ENCODE measurements around the gene CEP68.

CEP68 gene

GRCh38 chr2:65113229-65113628 lies 57.0 kb downstream of the CEP68 start:
- H3K4me3 ChIP-seq (ENCODE audit: low read depth, low read length), result no peak overlapping the region
- no peak for DNase-seq (ENCODE audit: low read depth, low spot score)
- ChIA-PET POLR2A (interaction anchor here (1.0 to 1.7 kb wide), 2 partner anchors 9 to 17 kb away, joined by 3 to 5 read pairs; partner anchors contain the start of gene RAB1A), CTCF (interaction anchor here (1.2 kb wide), 1 partner anchor 11 kb away, joined by 3 read pairs; no protein-coding TSS in a partner anchor)
- no peak for TF ChIP-seq CTCF (IDR thresholded peaks at IDR 0.05; ENCODE audit: insufficient read depth, low read length, missing control alignments)

GRCh38 chr2:65113816-65114215 lies 57.6 kb downstream of the CEP68 start:
- no peak overlapping the region for H3K4me3 ChIP-seq (ENCODE audit: low read depth, low read length)
- ChIA-PET CTCF (interaction anchor here (0.7 to 1.5 kb wide), 5 partner anchors 10 to 73 kb away, joined by 3 to 4 read pairs (median 3); partner anchors contain the start of gene RAB1A), POLR2A (interaction anchor here (1.0 kb wide), 1 partner anchor 9 kb away, joined by 3 read pairs; no protein-coding TSS in a partner anchor)
- no peak for DNase-seq (ENCODE audit: low read depth, low spot score)
- TF ChIP-seq CTCF (IDR thresholded peaks at IDR 0.05; ENCODE audit: insufficient read depth, low read length, missing control alignments), result no peak

GRCh38 chr2:65114921-65115320 lies 58.7 kb downstream of the CEP68 start:
- ChIA-PET POLR2A (no interaction called here), CTCF (interaction anchor here (1.2 to 1.5 kb wide), 2 partner anchors 15 to 49 kb away, joined by 3 to 4 read pairs; partner anchors contain the start of gene RAB1A)
- DNase-seq (ENCODE audit: low read depth, low spot score), result no peak
- no peak for TF ChIP-seq CTCF (IDR thresholded peaks at IDR 0.05; ENCODE audit: insufficient read depth, low read length, missing control alignments)
- no peak overlapping the region for H3K4me3 ChIP-seq (ENCODE audit: low read depth, low read length)

- ChIA-PET POLR2A (no interaction called here), CTCF (no interaction called here)
- DNase-seq (ENCODE audit: low read depth, low spot score), result no peak
- H3K4me3 ChIP-seq (ENCODE audit: low read depth, low read length), result no peak overlapping the region
- no peak for TF ChIP-seq CTCF (IDR thresholded peaks at IDR 0.05; ENCODE audit: insufficient read depth, low read length, missing control alignments)
Measured at GRCh38 chr2:65116645-65117044, 60.4 kb downstream of the CEP68 start.

GRCh38 chr2:65120990-65121693 lies 64.9 kb downstream of the CEP68 start:
- CTCF ChIA-PET, result no interaction called here

More at GRCh38 chr2:65120990-65121693, 64.9 kb downstream of the CEP68 start:
- POLR2A ChIA-PET, result interaction anchor here (0.6 kb wide), 1 partner anchor 9 kb away, joined by 5 read pairs; the partner anchor contains the start of gene RAB1A
- TF ChIP-seq CTCF (IDR thresholded peaks at IDR 0.05; ENCODE audit: insufficient read depth, low read length, missing control alignments), result no peak
- DNase-seq (ENCODE audit: low read depth, low spot score), result no peak
- H3K4me3 ChIP-seq (ENCODE audit: low read depth, low read length), result no peak overlapping the region

Data from AG04449 (cell line).